H1 (cell line): ENCODE data around the gene PRRC2C. TPM values are rescaled to one million over a fixed set of nuclear protein-coding genes. Genes with fewer than 3 reads are reported as not detected.

ENCODE experiments used
- ATF2 ChIP-seq: IDR thresholded peaks from 2 replicates; pipeline ENCODE4 v1.6.1; 2012; ENCODE audit warnings: low read length, inconsistent platforms
- polyA plus RNA-seq, 7 experiments: library from polyadenylated mRNA; depleted of rRNA in 3 of 7; stranded (reverse) in 5 of 7; unstranded in 2 of 7; fragments of >200 nt in 5 of 7; fragments of 200-250 nt in 2 of 7; gene quantifications; 1 replicate in 5 of 7; 2 replicates in 1 of 7; 4 replicates in 1 of 7; pipeline versions ENCODE4 v1.2.1 to v1.2.3, GENCODE V29; 2011 to 2013; ENCODE audit warnings: missing spikeins in 2 of 7, mixed read lengths in 2 of 7
- total RNA-seq: library from RNA; stranded (reverse); fragmentation: NEBNext Ultra II Directional; extraction: Animal tissue kit (Norgen Biotek cat#: 25700); gene quantifications from 2 replicates; pipeline ENCODE4 v1.2.1, GENCODE V29; 2021

Gene PRRC2C
- total and polyA plus RNA-seq, 2 of the 8 experiments (the other 6 are each of a cell fraction or from before 2014, with no cell fraction given): 125 to 264 TPM

DNA sequence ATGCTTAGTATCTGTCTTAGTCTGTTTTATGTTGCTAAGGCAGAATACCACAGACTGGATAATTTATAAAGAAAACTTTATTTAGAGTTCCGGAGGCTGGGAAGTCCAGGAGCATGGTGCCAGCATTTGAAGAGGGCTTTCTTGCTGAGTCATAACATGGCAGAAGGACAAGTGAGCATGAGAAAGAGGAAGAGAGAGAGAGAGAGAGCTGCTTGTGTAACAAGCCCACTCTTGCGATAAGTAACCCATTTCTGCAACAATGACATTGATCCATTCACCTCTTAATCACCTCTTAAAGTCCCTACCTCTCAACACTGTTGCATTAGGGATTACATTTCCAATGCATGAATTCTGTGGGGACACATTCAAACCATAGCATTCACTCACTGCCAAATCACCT is 125.1 kb downstream of the PRRC2C start (continued):
- no peak for TF ChIP-seq ATF2
